Measurements from ENCODE around the gene UBE2L6.

Gene UBE2L6

DNA sequence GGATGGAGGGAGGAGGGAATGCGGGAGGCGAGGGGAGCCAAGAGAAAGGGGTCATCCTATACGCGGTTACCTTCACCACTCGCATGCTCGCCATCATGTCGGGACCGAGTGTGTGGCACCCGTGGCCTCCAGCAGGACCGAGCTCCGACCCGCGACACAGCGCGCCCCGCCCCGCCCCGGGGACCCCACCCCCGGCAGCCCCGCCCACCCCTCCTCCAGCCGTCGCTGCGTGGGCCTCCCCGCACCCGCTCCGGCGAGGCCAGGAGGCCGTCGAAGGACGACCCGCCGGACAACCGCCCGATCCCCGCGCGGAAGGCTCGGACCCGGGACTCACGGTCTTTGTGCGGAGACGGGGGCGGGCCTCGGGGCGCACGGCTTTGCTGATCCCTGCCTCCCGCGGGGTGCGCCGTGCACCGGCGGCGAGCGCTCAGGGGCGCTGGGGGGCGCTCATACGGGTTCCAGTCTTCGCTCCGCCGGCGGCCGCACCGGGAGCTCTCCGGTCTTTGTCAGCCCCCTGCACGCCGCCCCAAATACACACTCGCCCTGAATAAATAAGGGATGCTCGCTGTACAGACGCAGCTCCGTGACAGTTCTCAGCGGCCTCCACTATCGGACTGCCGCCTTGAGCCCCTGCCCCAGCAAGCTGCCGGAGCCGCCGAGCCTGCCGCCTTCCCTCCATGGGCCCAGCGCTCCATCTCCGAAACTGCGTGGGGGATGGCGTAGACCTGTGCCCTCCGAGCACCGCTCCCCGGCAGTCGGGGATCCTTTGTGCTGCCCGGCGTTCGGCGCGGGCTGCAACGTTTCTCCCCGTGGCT is at the start of gene UBE2L6:
UBE2L6 (minus strand) TSS at position 158 of the 815 bp plus-strand sequence; CDS start at position 97, 61 bp downstream.
- Mint-ChIP-seq H3K9me3 (no peaks in the 10 kb centered on the region), H3K36me3 (peaks cover 29% of the 10 kb centered on the region), H3K27me3 (peaks cover 8% of the 10 kb centered on the region), H3K27ac (peak within 1 kb of the TSS; percentile 99), H3K4me1 (peaks cover 54% of the 10 kb centered on the region), H3K4me3 (peak within 1 kb of the TSS; percentile 100)
- peak; percentile 92 for DNase-seq
- CTCF ChIA-PET = interaction anchor here (0.7 to 9.6 kb wide), 22 partner anchors 9 to 253 kb away, joined by 3 to 266 read pairs (median 4); partner anchors contain the start of genes BTBD18, CLP1 and TIMM10

DNA sequence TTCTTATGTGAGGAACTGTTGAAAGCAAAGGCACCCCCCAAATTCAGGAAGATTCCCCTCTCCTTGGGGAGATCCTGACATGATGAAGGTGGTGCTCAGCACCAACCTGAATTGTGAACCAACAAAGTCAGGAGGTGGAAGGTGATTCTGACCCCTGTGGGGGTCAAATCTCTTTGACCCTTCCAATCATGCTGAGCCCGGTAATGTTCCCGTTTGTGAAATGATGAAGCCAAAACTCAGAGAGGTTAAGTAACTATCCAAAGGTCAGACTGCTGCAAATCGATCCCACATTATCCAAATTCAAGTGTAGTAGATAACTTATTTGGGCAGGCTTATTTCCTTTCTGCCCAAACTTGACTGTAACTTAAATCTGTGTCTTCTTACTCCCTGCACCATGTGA is 49.1 kb upstream of the UBE2L6 start:
- no peak overlapping the region for H3K4me3 Mint-ChIP-seq
- H3K36me3 Mint-ChIP-seq = no peaks in the 10 kb centered on the region
- peaks cover 8% of the 10 kb centered on the region for H3K9me3 Mint-ChIP-seq
- peaks cover 35% of the 10 kb centered on the region for H3K27me3 Mint-ChIP-seq
- CTCF ChIA-PET = no interaction called here
- DNase-seq = no peak
- no peaks in the 10 kb centered on the region for H3K4me1 Mint-ChIP-seq
- H3K27ac Mint-ChIP-seq = no peak overlapping the region

GRCh38 chr11:57615308-57615707 is 47.8 kb upstream of the UBE2L6 start:
- no peak overlapping the region for H3K4me3 Mint-ChIP-seq
- CTCF ChIA-PET = no interaction called here
- peaks cover 7% of the 10 kb centered on the region for H3K9me3 Mint-ChIP-seq
- peaks cover 31% of the 10 kb centered on the region for H3K27me3 Mint-ChIP-seq
- no peak overlapping the region for H3K27ac Mint-ChIP-seq
- H3K4me1 Mint-ChIP-seq = no peaks in the 10 kb centered on the region
- no peaks in the 10 kb centered on the region for H3K36me3 Mint-ChIP-seq
- no peak for DNase-seq

GRCh38 chr11:57614234-57614772 is 46.8 kb upstream of the UBE2L6 start:
- H3K4me1 Mint-ChIP-seq = no peaks in the 10 kb centered on the region
- H3K36me3 Mint-ChIP-seq = no peaks in the 10 kb centered on the region
- CTCF ChIA-PET = interaction anchor here (0.8 kb wide), 1 partner anchor 27 kb away, joined by 3 read pairs; no protein-coding TSS in a partner anchor
- no peak overlapping the region for H3K4me3 Mint-ChIP-seq
- no peak overlapping the region for H3K27ac Mint-ChIP-seq
- H3K9me3 Mint-ChIP-seq = peaks cover 3% of the 10 kb centered on the region
- peaks cover 36% of the 10 kb centered on the region for H3K27me3 Mint-ChIP-seq
- no peak for DNase-seq

GRCh38 chr11:57610170-57610569 is 42.7 kb upstream of the UBE2L6 start:
- no peak for DNase-seq
- Mint-ChIP-seq H3K9me3 (no peaks in the 10 kb centered on the region), H3K4me1 (no peaks in the 10 kb centered on the region), H3K27me3 (peaks cover 40% of the 10 kb centered on the region), H3K27ac (no peak overlapping the region), H3K36me3 (no peaks in the 10 kb centered on the region), H3K4me3 (no peak overlapping the region)
- CTCF ChIA-PET = interaction anchor here (0.6 kb wide), 1 partner anchor 9 kb away, joined by 3 read pairs; no protein-coding TSS in a partner anchor

GRCh38 chr11:57605028-57605420 is 37.6 kb upstream of the UBE2L6 start:
- no peak for DNase-seq
- H3K9me3 Mint-ChIP-seq = no peaks in the 10 kb centered on the region
- CTCF ChIA-PET = interaction anchor here (0.6 to 1.6 kb wide), 4 partner anchors 37 to 191 kb away, joined by 3 to 6 read pairs (median 4); partner anchors contain the start of gene UBE2L6
- no peaks in the 10 kb centered on the region for H3K36me3 Mint-ChIP-seq
- H3K27ac Mint-ChIP-seq = no peak overlapping the region
- peaks cover 29% of the 10 kb centered on the region for H3K27me3 Mint-ChIP-seq
- peaks cover 8% of the 10 kb centered on the region for H3K4me1 Mint-ChIP-seq
- no peak overlapping the region for H3K4me3 Mint-ChIP-seq

DNA sequence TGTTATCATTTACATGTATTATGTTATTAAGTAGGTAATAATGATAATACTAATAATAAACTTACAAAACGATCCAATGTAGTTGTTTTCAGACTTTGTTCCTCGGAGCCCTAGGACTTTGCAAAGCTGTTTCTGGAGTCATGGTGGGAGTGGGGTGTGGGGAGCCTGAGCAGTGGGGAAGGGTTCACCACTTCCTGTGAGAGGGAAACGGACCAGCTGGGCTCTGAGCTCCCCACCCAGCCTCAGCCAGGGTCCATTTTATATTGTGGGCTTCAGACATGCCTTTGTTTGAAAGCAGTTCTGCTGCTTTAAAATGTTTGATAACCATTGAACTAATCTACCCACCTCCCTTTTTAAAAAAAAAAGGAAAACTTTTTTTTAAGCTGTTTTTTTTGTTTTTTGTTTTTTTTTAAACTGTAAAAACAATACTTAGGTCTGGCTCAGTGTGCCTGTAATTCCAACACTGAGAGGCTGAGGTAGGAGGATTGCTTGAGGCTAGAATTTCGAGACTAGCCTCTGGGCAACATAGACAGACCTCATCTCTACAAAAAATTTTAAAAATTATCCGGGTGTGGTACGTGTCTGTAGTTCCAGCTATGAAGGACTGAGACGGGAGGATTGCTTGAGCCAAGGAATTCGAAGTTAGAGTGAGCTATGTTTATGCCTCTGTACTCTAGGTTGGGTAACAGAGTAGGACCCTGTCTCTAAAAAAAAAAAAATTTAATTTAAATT is 37.0 kb upstream of the UBE2L6 start:
- Mint-ChIP-seq H3K4me1 (peaks cover 8% of the 10 kb centered on the region), H3K27ac (no peak overlapping the region), H3K4me3 (no peak overlapping the region), H3K27me3 (peaks cover 32% of the 10 kb centered on the region), H3K36me3 (no peaks in the 10 kb centered on the region), H3K9me3 (no peaks in the 10 kb centered on the region)
- DNase-seq = peak; percentile 25
- CTCF ChIA-PET = interaction anchor here (0.6 to 1.6 kb wide), 4 partner anchors 37 to 191 kb away, joined by 3 to 6 read pairs (median 4); partner anchors contain the start of gene UBE2L6

- peaks cover 58% of the 10 kb centered on the region for H3K27me3 Mint-ChIP-seq
Measured at GRCh38 chr11:57601297-57601696, 33.8 kb upstream of the UBE2L6 start.

DNA sequence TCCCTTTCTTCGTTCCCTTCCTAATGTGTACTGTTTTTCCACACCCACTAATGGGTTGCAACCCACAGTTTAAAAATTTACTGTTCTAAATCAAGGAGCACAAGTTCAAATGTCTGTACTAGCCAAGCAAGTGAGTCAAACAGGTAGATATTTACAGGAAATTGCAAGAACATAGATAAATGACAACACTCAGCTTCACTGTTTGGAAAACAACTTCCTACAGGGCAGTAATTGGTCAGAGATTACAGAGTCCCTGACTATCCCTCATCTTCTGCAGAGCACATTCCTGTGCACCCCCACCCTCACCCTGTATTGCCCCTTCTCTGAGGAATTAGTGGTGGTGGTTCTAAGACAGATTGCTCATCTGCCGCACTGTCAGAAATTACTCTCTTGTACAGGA is 31.9 kb upstream of the UBE2L6 start:
- DNase-seq = no peak
- peaks cover 60% of the 10 kb centered on the region for H3K27me3 Mint-ChIP-seq
- H3K4me1 Mint-ChIP-seq = peaks cover 2% of the 10 kb centered on the region

More at GRCh38 chr11:57601297-57601696, 33.8 kb upstream of the UBE2L6 start:
- peaks cover 8% of the 10 kb centered on the region for H3K4me1 Mint-ChIP-seq
- H3K27ac Mint-ChIP-seq = no peak overlapping the region
- no peak for DNase-seq
- no peak overlapping the region for H3K4me3 Mint-ChIP-seq
- CTCF ChIA-PET = interaction anchor here (0.6 kb wide), 1 partner anchor 8 kb away, joined by 3 read pairs; no protein-coding TSS in a partner anchor
- H3K9me3 Mint-ChIP-seq = no peaks in the 10 kb centered on the region
- H3K36me3 Mint-ChIP-seq = no peaks in the 10 kb centered on the region

GRCh38 chr11:57598831-57599155 is 31.3 kb upstream of the UBE2L6 start:
- H3K27me3 Mint-ChIP-seq = peaks cover 66% of the 10 kb centered on the region
- no peak for DNase-seq
- H3K9me3 Mint-ChIP-seq = no peaks in the 10 kb centered on the region
- no peak overlapping the region for H3K27ac Mint-ChIP-seq
- CTCF ChIA-PET = interaction anchor here (1.7 kb wide), 2 partner anchors 31 to 139 kb away, joined by 3 to 4 read pairs; partner anchors contain the start of gene UBE2L6
- no peaks in the 10 kb centered on the region for H3K36me3 Mint-ChIP-seq
- no peaks in the 10 kb centered on the region for H3K4me1 Mint-ChIP-seq
- no peak overlapping the region for H3K4me3 Mint-ChIP-seq

More for the DNA sequence above, 31.9 kb upstream of the UBE2L6 start:
- no peak overlapping the region for H3K4me3 Mint-ChIP-seq
- H3K27ac Mint-ChIP-seq = no peak overlapping the region
- CTCF ChIA-PET = interaction anchor here (1.7 kb wide), 2 partner anchors 31 to 140 kb away, joined by 3 to 4 read pairs; partner anchors contain the start of gene UBE2L6
- no peaks in the 10 kb centered on the region for H3K36me3 Mint-ChIP-seq
- no peaks in the 10 kb centered on the region for H3K9me3 Mint-ChIP-seq

DNA sequence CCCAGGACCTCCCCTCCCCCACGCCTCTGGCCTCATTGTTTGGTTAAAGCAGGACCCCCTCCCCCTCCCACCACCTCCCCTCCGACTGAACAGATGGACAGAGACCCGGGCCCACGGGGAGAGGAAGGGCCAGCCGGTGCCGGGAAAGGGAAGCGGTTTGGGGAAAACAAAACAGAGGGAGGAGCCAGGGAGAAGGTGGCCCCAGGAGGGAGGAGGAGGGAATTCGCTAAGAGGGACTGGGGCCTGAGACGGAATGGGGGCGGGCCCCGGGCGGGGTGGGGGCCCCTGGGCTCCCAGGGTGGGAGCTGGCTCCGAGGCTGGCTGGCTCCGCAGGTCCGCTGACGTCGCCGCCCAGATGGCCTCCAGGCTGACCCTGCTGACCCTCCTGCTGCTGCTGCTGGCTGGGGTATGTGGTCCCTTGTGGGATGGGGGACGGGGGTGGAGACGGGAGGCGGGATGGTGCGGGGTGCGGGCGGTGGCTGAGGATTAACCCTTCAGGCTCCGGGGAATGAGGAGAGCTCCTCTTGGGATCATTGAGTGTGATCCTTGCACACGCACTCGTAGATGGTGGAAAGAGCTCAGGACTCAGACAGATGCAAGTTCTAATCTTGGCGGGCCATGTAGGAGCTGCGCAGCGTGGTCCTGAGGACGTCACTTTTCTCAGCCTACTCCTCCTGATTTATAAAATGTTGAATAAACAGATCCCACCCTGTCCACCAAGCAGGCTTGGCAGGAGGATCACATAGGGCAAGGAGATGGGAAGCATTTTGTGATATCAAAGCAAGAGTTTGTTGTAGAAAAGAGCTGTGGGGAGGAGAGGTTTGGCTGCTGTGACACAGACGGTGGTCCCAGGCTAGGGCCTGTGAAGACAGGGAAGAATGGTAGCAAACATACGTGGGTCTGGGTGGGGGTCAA is 30.7 kb upstream of the UBE2L6 start:
- Mint-ChIP-seq H3K4me3 (no peak overlapping the region), H3K27me3 (peaks cover 71% of the 10 kb centered on the region), H3K9me3 (no peaks in the 10 kb centered on the region), H3K4me1 (no peaks in the 10 kb centered on the region), H3K36me3 (no peaks in the 10 kb centered on the region), H3K27ac (no peak overlapping the region)
- DNase-seq = no peak
- CTCF ChIA-PET = interaction anchor here (1.7 kb wide), 1 partner anchor 138 kb away, joined by 3 read pairs; no protein-coding TSS in a partner anchor

GRCh38 chr11:57597461-57597915 is 30.0 kb upstream of the UBE2L6 start, which contains the start of gene SERPING1:
Gene SERPING1, plus strand, starts transcription at chr11:57597685. Its CDS starts 586 bp downstream, at chr11:57598271.
- H3K27ac Mint-ChIP-seq = no peak within 1 kb of the TSS
- no peak for DNase-seq
- no peaks in the 10 kb centered on the region for H3K4me1 Mint-ChIP-seq
- no peak within 1 kb of the TSS for H3K4me3 Mint-ChIP-seq
- H3K9me3 Mint-ChIP-seq = no peaks in the 10 kb centered on the region
- peaks cover 77% of the 10 kb centered on the region for H3K27me3 Mint-ChIP-seq
- CTCF ChIA-PET = no interaction called here
- H3K36me3 Mint-ChIP-seq = no peaks in the 10 kb centered on the region

GRCh38 chr11:57596266-57596885 is 28.9 kb upstream of the UBE2L6 start:
- peaks cover 74% of the 10 kb centered on the region for H3K27me3 Mint-ChIP-seq
- CTCF ChIA-PET = interaction anchor here (1.3 kb wide), 1 partner anchor 28 kb away, joined by 4 read pairs; no protein-coding TSS in a partner anchor

More at GRCh38 chr11:57596266-57596885, 28.9 kb upstream of the UBE2L6 start:
- no peak for DNase-seq
- Mint-ChIP-seq H3K4me1 (no peaks in the 10 kb centered on the region), H3K4me3 (no peak overlapping the region), H3K9me3 (no peaks in the 10 kb centered on the region), H3K27ac (no peak overlapping the region), H3K36me3 (no peaks in the 10 kb centered on the region)

Measured in activated naive CD4-positive, alpha-beta T cell treated with anti-CD3 and anti-CD28 coated beads, Interleukin-2, amount 10 ng/mL, durations not matched to agents 7 days and 5 days (primary cell).